ENCODE measurements around the gene PPARGC1A.

Gene PPARGC1A

GRCh38 chr4:23770011-23770410 lies 119.8 kb downstream of the PPARGC1A start:
- no peak for DNase-seq

DNA sequence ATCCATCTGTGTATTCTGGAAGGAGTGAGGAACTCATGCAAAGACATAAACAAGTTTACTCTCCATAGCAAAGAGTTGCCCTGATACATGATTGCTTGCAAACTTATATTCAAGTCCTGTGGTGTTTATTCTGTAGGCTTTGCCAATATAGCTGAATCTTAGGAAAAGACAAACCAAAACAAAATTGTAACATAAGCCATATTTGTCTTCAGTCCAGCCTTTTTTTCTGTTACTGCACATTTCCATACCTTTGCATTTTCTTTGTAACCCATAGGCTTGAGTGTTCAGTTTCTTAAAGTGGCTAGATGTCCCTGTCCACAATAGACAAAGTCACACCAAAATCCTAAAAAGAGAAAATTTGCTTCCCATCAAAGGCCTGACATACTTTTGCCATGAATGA lies 120.4 kb downstream of the PPARGC1A start:
- DNase-seq: no peak

DNA sequence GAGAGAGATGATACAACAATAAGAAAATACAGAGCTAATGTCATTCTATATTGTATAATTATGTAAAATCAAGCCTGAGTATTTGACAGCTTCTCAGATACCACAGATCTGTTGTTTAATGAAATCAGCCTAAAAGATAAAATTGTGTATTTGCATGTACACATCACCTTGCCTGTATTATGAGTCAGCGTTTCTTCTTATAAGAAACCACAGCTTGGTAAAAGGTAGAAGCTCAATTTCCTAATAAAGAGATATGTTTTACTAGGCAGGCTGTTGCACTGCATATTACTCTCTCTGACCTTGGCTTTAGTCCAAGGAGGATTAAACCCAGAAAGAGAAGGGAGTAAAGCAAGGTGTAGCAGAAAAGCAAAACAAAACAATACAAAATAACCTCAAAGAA lies 121.3 kb downstream of the PPARGC1A start:
- no peak for DNase-seq

GRCh38 chr4:23766344-23766743 lies 123.5 kb downstream of the PPARGC1A start:
- DNase-seq: no peak

GRCh38 chr4:23763559-23763958 lies 126.3 kb downstream of the PPARGC1A start:
- no peak for DNase-seq

- DNase-seq: no peak
Observed at GRCh38 chr4:23762551-23762950, 127.3 kb downstream of the PPARGC1A start.

- DNase-seq: no peak
Observed at GRCh38 chr4:23759066-23759465, 130.8 kb downstream of the PPARGC1A start.

GRCh38 chr4:23754688-23755087 lies 135.2 kb downstream of the PPARGC1A start:
- no peak for DNase-seq

GRCh38 chr4:23750125-23750524 lies 139.7 kb downstream of the PPARGC1A start:
- no peak for DNase-seq

DNA sequence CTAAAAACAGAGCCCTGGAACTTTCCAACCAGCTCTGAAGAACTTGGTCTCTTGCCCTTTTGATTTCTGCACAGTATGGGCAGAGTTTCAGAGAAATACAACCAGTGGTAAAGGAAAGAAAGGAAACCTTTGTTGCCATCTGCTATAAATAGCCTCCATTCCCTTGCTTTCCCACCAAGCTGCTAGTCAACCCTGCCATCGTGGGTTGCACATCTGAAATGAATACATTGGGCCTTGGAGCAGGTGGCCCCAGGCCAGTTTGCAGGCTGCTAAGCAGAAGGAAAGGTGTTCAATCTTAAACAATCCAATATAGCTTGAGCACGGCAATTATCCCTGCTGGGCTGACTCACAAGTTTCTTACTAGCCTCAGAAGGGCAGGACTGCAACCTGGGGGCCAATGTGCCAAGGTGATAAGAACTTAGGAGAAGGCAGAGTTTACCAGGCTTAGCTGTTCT lies 142.5 kb downstream of the PPARGC1A start:
- peak in 9 of 14 donors; percentile 1 to 34 (median 12) for DNase-seq

- DNase-seq: no peak
Observed at GRCh38 chr4:23746672-23747071, 143.2 kb downstream of the PPARGC1A start.

GRCh38 chr4:23746027-23746426 lies 143.8 kb downstream of the PPARGC1A start:
- no peak for DNase-seq

- no peak for DNase-seq
Observed at GRCh38 chr4:23745377-23745776, 144.5 kb downstream of the PPARGC1A start.
